WERI-Rb-1 (cell line): Measurements from ENCODE around the gene CCDC93.

Experiments
- DNase-seq: peaks from one replicate; pipeline ENCODE4 v3.0.0-alpha.2; 2020
- H3K27ac ChIP-seq: fragments of 250-450 bp; sonication (Bioruptor Pico); 2 replicates; pipeline ENCODE4 v1.5.1; 2020; ENCODE audit warnings: mild to moderate bottlenecking, moderate library complexity
- H3K27me3 ChIP-seq: fragments of 250-450 bp; sonication (Bioruptor Pico); 2 replicates; pipeline ENCODE4 v1.5.1; 2021; ENCODE audit warnings: mild to moderate bottlenecking, low read depth, moderate library complexity; ENCODE audit not compliant: insufficient read depth, severe bottlenecking
- H3K36me3 ChIP-seq: fragments of 250-450 bp; sonication (Bioruptor Pico); 2 replicates; pipeline ENCODE4 v1.5.1; 2020; ENCODE audit warnings: mild to moderate bottlenecking, moderate library complexity
- H3K4me3 ChIP-seq: 2 replicates; pipeline ENCODE4 v1.5.1; 2011; ENCODE audit warnings: low read depth, mild to moderate bottlenecking, control low read depth, low read length
- H3K9me3 ChIP-seq: fragments of 250-450 bp; sonication (Bioruptor Pico); 2 replicates; pipeline ENCODE4 v1.5.1; 2021; ENCODE audit warnings: mild to moderate bottlenecking, moderate library complexity; ENCODE audit not compliant: severe bottlenecking
- TF ChIP-seq, protein P1 (sequence below): IDR thresholded peaks from 2 replicates; pipeline ENCODE4 v1.5.1; 2011; ENCODE audit warnings: low read depth, mild to moderate bottlenecking, control low read depth, inconsistent platforms, low read length

Gene CCDC93

DNA sequence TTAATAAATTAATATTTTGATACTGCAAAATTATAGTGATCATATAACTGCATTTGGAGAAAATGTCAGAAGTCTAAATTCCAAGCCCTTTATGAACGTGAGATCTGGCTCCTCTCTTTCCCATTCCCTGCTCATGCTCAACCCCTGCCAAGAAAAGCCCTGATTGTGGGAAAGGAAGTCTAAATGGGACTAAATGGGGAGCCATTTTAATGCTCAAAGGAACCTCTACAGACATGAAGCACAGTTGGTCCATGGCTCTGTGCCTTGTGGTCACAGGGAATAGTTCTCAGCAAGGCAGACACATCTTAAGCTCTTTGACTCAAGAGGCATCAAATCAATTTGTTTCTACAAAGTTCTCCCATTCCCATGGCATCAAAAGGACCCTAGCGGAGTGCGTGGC, 45.1 kb upstream of the CCDC93 start:
- peaks cover 85% of the 10 kb centered on the region for H3K27me3 ChIP-seq
- TF ChIP-seq, protein P1, sequence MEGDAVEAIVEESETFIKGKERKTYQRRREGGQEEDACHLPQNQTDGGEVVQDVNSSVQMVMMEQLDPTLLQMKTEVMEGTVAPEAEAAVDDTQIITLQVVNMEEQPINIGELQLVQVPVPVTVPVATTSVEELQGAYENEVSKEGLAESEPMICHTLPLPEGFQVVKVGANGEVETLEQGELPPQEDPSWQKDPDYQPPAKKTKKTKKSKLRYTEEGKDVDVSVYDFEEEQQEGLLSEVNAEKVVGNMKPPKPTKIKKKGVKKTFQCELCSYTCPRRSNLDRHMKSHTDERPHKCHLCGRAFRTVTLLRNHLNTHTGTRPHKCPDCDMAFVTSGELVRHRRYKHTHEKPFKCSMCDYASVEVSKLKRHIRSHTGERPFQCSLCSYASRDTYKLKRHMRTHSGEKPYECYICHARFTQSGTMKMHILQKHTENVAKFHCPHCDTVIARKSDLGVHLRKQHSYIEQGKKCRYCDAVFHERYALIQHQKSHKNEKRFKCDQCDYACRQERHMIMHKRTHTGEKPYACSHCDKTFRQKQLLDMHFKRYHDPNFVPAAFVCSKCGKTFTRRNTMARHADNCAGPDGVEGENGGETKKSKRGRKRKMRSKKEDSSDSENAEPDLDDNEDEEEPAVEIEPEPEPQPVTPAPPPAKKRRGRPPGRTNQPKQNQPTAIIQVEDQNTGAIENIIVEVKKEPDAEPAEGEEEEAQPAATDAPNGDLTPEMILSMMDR = no peak
- no peak for DNase-seq
- H3K36me3 ChIP-seq = no peaks in the 10 kb centered on the region
- no peak overlapping the region for H3K27ac ChIP-seq
- no peaks in the 10 kb centered on the region for H3K9me3 ChIP-seq
- H3K4me3 ChIP-seq = no peak overlapping the region

- TF ChIP-seq, protein P1 = no peak
Observed at GRCh38 chr2:118056801-118057200, 42.9 kb upstream of the CCDC93 start.

GRCh38 chr2:118056165-118056534, 42.3 kb upstream of the CCDC93 start:
- Histone ChIP-seq H3K27me3 (peaks cover 91% of the 10 kb centered on the region), H3K9me3 (no peaks in the 10 kb centered on the region), H3K27ac (no peak overlapping the region), H3K4me3 (no peak overlapping the region), H3K36me3 (no peaks in the 10 kb centered on the region)
- no peak for DNase-seq
- TF ChIP-seq, protein P1 = no peak

More at GRCh38 chr2:118056801-118057200, 42.9 kb upstream of the CCDC93 start:
- Histone ChIP-seq H3K36me3 (no peaks in the 10 kb centered on the region), H3K27me3 (peaks cover 88% of the 10 kb centered on the region), H3K9me3 (no peaks in the 10 kb centered on the region), H3K4me3 (no peak overlapping the region), H3K27ac (no peak overlapping the region)
- no peak for DNase-seq

DNA sequence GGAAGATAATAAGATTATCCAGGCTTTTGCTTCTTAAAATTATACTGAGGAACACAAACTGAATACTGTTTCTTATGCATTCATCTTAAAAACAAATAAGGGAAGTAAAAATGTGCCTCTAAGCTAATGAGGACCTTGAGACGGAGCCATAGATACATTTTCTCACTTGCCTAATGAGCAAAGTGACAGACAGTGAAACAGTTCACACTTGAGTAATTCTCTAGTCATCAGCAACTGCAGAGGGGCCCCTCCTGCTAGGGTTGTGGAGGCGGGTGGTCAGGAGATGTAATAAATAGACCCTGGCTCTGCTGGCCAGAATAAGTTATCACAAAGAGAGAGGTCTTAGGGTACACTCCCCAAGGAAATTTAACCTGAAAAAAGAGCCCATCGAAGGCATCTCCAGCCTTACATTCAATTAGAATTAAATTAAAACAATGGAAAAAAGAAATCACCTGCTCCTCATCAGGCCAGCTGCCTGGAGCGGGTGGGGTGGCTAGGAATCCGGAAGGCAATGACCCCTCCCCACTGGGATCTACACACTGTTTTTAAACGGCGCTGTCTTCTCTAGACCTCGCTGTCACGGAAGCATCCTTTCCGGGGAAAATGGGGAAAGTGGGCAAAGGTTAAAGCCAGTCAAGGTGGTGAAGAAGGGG, 41.8 kb upstream of the CCDC93 start:
- Histone ChIP-seq H3K36me3 (no peaks in the 10 kb centered on the region), H3K9me3 (no peaks in the 10 kb centered on the region), H3K27me3 (peaks cover 89% of the 10 kb centered on the region), H3K4me3 (no peak overlapping the region), H3K27ac (no peak overlapping the region)
- no peak for DNase-seq
- TF ChIP-seq, protein P1 = no peak

GRCh38 chr2:118054213-118055008, 40.5 kb upstream of the CCDC93 start:
- Histone ChIP-seq H3K9me3 (no peaks in the 10 kb centered on the region), H3K36me3 (no peaks in the 10 kb centered on the region), H3K4me3 (no peak overlapping the region), H3K27me3 (peaks cover 89% of the 10 kb centered on the region), H3K27ac (no peak overlapping the region)
- DNase-seq = no peak
- TF ChIP-seq, protein P1 = no peak
